Mesodermal cell (in vitro differentiated cells): ENCODE measurements around the gene TMEM207.

Experiments
- H3K27ac ChIP-seq: 2 replicates; pipeline ENCODE4 v1.7.0; 2013; ENCODE audit warnings: mild to moderate bottlenecking, low read depth, low read length, moderate library complexity; ENCODE audit not compliant: severe bottlenecking
- H3K36me3 ChIP-seq: 2 replicates; pipeline ENCODE4 v1.7.1; 2013; ENCODE audit warnings: mild to moderate bottlenecking, low read length, moderate library complexity; ENCODE audit not compliant: control insufficient read depth, insufficient read depth
- H3K4me1 ChIP-seq: one replicate; pipeline ENCODE4 v1.7.1; 2013; ENCODE audit warnings: mild to moderate bottlenecking, low read length; ENCODE audit not compliant: insufficient read depth, control insufficient read depth, poor library complexity, severe bottlenecking
- H3K4me3 ChIP-seq: 2 replicates; pipeline ENCODE4 v1.7.0; 2013; ENCODE audit warnings: low read length, control low read depth, mild to moderate bottlenecking; ENCODE audit not compliant: insufficient read depth, poor library complexity, severe bottlenecking; ENCODE audit errors: extremely low read depth
- H3K9me3 ChIP-seq: 2 replicates; pipeline ENCODE4 v1.7.1; 2013; ENCODE audit warnings: mild to moderate bottlenecking, low read length, moderate library complexity; ENCODE audit not compliant: control insufficient read depth
- WGBS, 2 experiments: methylation state at CpG; one replicate each; pipeline ENCODE4 v1.1.5; 2013; ENCODE audit warnings: missing lambda C conversion rate in 2 of 2; ENCODE audit not compliant: insufficient coverage in 2 of 2; 5-methylcytosine and 5-hydroxymethylcytosine counted together

Gene TMEM207

GRCh38 chr3:190385731-190386688 is 63.7 kb downstream of the TMEM207 start:
- peaks cover 2% of the 10 kb centered on the region for H3K4me1 ChIP-seq
- H3K4me3 ChIP-seq, result no peak overlapping the region
- peak overlapping the region; percentile 62 for H3K27ac ChIP-seq
- no peaks in the 10 kb centered on the region for H3K9me3 ChIP-seq
- no peaks in the 10 kb centered on the region for H3K36me3 ChIP-seq
- 74 to 100% methylated on average over 4 to 7 of the region's 8 CpGs for WGBS, 2 experiments

- 58 to 83% methylated on average over 1 to 2 of the region's 2 CpGs for WGBS, 2 experiments
Observed at GRCh38 chr3:190384309-190384756, 65.4 kb downstream of the TMEM207 start.

GRCh38 chr3:190382082-190382481 is 67.6 kb downstream of the TMEM207 start:
- H3K27ac ChIP-seq, result no peak overlapping the region
- peaks cover 2% of the 10 kb centered on the region for H3K4me1 ChIP-seq
- no peaks in the 10 kb centered on the region for H3K36me3 ChIP-seq
- H3K4me3 ChIP-seq, result no peak overlapping the region
- no peaks in the 10 kb centered on the region for H3K9me3 ChIP-seq

More at GRCh38 chr3:190384309-190384756, 65.4 kb downstream of the TMEM207 start:
- H3K4me3 ChIP-seq, result no peak overlapping the region
- H3K36me3 ChIP-seq, result no peaks in the 10 kb centered on the region
- no peak overlapping the region for H3K27ac ChIP-seq
- H3K4me1 ChIP-seq, result peaks cover 2% of the 10 kb centered on the region
- H3K9me3 ChIP-seq, result no peaks in the 10 kb centered on the region

GRCh38 chr3:190381441-190381840 is 68.3 kb downstream of the TMEM207 start:
- H3K9me3 ChIP-seq, result no peaks in the 10 kb centered on the region
- H3K4me3 ChIP-seq, result no peak overlapping the region
- H3K4me1 ChIP-seq, result peaks cover 7% of the 10 kb centered on the region
- H3K36me3 ChIP-seq, result no peaks in the 10 kb centered on the region
- no peak overlapping the region for H3K27ac ChIP-seq

GRCh38 chr3:190380184-190380583 is 69.5 kb downstream of the TMEM207 start:
- H3K4me1 ChIP-seq, result peaks cover 8% of the 10 kb centered on the region
- H3K36me3 ChIP-seq, result no peaks in the 10 kb centered on the region
- no peak overlapping the region for H3K4me3 ChIP-seq
- no peaks in the 10 kb centered on the region for H3K9me3 ChIP-seq
- no peak overlapping the region for H3K27ac ChIP-seq
